ENCODE data around the gene NXN. TPM values are rescaled to one million over a fixed set of nuclear protein-coding genes. Genes with fewer than 3 reads are reported as not detected.

The NXN gene
- total RNA-seq, 1 experiment from 2014 or later = 126 TPM

GRCh38 chr17:859061-859823 lies 120.3 kb downstream of the NXN start:
- TF ChIP-seq CTCF (IDR thresholded peaks at IDR 0.05) (no peak), SIN3A (IDR thresholded peaks at IDR 0.05; ENCODE audit: borderline replicate concordance, insufficient read depth, low read depth, low read length) (no peak), POLR2AphosphoS5 (IDR thresholded peaks at IDR 0.05; ENCODE audit: low read depth, low read length) (no peak), TCF7L2 (IDR thresholded peaks at IDR 0.05; ENCODE audit: low read depth, low read length) (no peak), REST (IDR thresholded peaks at IDR 0.05; ENCODE audit: insufficient read depth in 1 of 2, low read depth in 2 of 2, low read length in 1 of 2) (no peak)
- H3K27ac ChIP-seq (ENCODE audit: low read length) = no peak overlapping the region
- H3K4me1 ChIP-seq (ENCODE audit: control insufficient read depth, insufficient read depth, low read length) = no peaks in the 10 kb centered on the region
- no peaks in the 10 kb centered on the region for H3K9me3 ChIP-seq (ENCODE audit: control insufficient read depth, insufficient read depth, low read depth, low read length)
- no TSS peak for BruUV-seq (replicated peaks)
- DNase-seq (ENCODE audit: low read depth, low spot score) (no peak), ATAC-seq (no peak)
- no peaks in the 10 kb centered on the region for H3K27me3 ChIP-seq (ENCODE audit: control insufficient read depth, insufficient read depth, low read length)
- no peak overlapping the region for H3K4me3 ChIP-seq (ENCODE audit: low read depth in 2 of 2, low read length in 2 of 2)
- ChIA-PET POLR2A (no interaction called here), CTCF (no interaction called here)
- in situ Hi-C loops (cut with HindIII; ENCODE audit: low pct_unique_long_range_greater_than_20kb, low sequenced_read_pairs) = no loop called here
- intact Hi-C loops (cut with micrococcal nuclease; ENCODE audit: unreplicated experiment) = no loop called here
- no peaks in the 10 kb centered on the region for H3K36me3 ChIP-seq (ENCODE audit: control insufficient read depth, insufficient read depth, low read length)

- Histone ChIP-seq H3K4me3 (ENCODE audit: low read depth in 2 of 2, low read length in 2 of 2) (no peak overlapping the region), H3K9me3 (ENCODE audit: control insufficient read depth, insufficient read depth, low read depth, low read length) (no peaks in the 10 kb centered on the region), H3K36me3 (ENCODE audit: control insufficient read depth, insufficient read depth, low read length) (no peaks in the 10 kb centered on the region), H3K27ac (ENCODE audit: low read length) (no peak overlapping the region), H3K4me1 (ENCODE audit: control insufficient read depth, insufficient read depth, low read length) (no peaks in the 10 kb centered on the region), H3K27me3 (ENCODE audit: control insufficient read depth, insufficient read depth, low read length) (no peaks in the 10 kb centered on the region)
- no TSS peak for BruUV-seq (replicated peaks)
- ATAC-seq (no peak), DNase-seq (ENCODE audit: low read depth, low spot score) (no peak)
- TF ChIP-seq TCF7L2 (IDR thresholded peaks at IDR 0.05; ENCODE audit: low read depth, low read length) = no peak
- TF ChIP-seq CTCF (IDR thresholded peaks at IDR 0.05) = no peak
- no peak for TF ChIP-seq POLR2AphosphoS5 (IDR thresholded peaks at IDR 0.05; ENCODE audit: low read depth, low read length)
- no peak for TF ChIP-seq REST (IDR thresholded peaks at IDR 0.05; ENCODE audit: insufficient read depth in 1 of 2, low read depth in 2 of 2, low read length in 1 of 2)
- TF ChIP-seq SIN3A (IDR thresholded peaks at IDR 0.05; ENCODE audit: borderline replicate concordance, insufficient read depth, low read depth, low read length) = no peak
- intact Hi-C loops (cut with micrococcal nuclease; ENCODE audit: unreplicated experiment) (no loop called here), in situ Hi-C loops (cut with HindIII; ENCODE audit: low pct_unique_long_range_greater_than_20kb, low sequenced_read_pairs) (no loop called here)
- CTCF ChIA-PET = no interaction called here
- POLR2A ChIA-PET = interaction anchor here (0.7 kb wide), 1 partner anchor 73 kb away, joined by 3 read pairs; no protein-coding TSS in a partner anchor
These were observed 123.4 kb downstream of the NXN start for GRCh38 chr17:856149-856548.

Data from Panc1 (cell line).